ENCODE measurements around the gene SEZ6. TPM values are rescaled to one million over a fixed set of nuclear protein-coding genes. Genes with fewer than 3 reads are reported as not detected.

SEZ6 gene
- total and polyA plus RNA-seq, 10 of the 15 experiments (the other 5 are each of a cell fraction or from before 2014, with no cell fraction given) = 0.05 to 0.87 (median 0.17) TPM; not detected in 4

GRCh38 chr17:29031488-29031887, 25.7 kb upstream of the SEZ6 start:
- no peak overlapping the region for H3K4me2 ChIP-seq (ENCODE audit: control insufficient read depth, insufficient read depth)
- H3K36me3 ChIP-seq (ENCODE audit: control insufficient read depth in 2 of 2, insufficient read depth in 2 of 2, low read length in 1 of 2) = no peaks in the 10 kb centered on the region
- in situ Hi-C loops (cut with MboI) (no loop called here), intact Hi-C loops (cut with micrococcal nuclease; ENCODE audit: unreplicated experiment) (no loop called here)
- FAIRE-seq (no peak), DNase-seq (ENCODE audit: low read depth, low spot score) (no peak), ATAC-seq (no peak)
- RAD21 ChIA-PET (ENCODE audit: unreplicated experiment) = no interaction called here
- BruUV-seq (replicated peaks) = no TSS peak
- no peak overlapping the region for H2AFZ ChIP-seq (ENCODE audit: control insufficient read depth, low read depth, low read length)
- no peaks in the 10 kb centered on the region for H4K20me1 ChIP-seq (ENCODE audit: control insufficient read depth, insufficient read depth)
- 37% methylated on average over 5 of the region's 5 CpGs for WGBS (ENCODE audit: insufficient coverage, insufficient replicate concordance, low lambda C conversion rate, missing lambda C conversion rate)
- no peak overlapping the region for H3K9ac ChIP-seq (ENCODE audit: control insufficient read depth, insufficient read depth, low read length)
- H3K27ac ChIP-seq (ENCODE audit: control insufficient read depth, insufficient read depth) = no peak overlapping the region
- peaks cover 0 to 1% of the 10 kb centered on the region in 2 experiments; a peak in 1 of 4 replicates for H3K27me3 ChIP-seq (replicated peaks in 1 of 2; ENCODE audit: control insufficient read depth in 2 of 2, insufficient read depth in 2 of 2, low read length in 1 of 2)
- peaks cover 6% of the 10 kb centered on the region; the same call in 2 of the 3 replicates for H3K9me3 ChIP-seq (replicated peaks; ENCODE audit: control insufficient read depth, insufficient read depth, low read length)
- SMC1A ChIA-PET (ENCODE audit: uncharacterized antibody, unreplicated experiment) = interaction anchor here (0.7 kb wide), 1 partner anchor 85 kb away, joined by 3 read pairs; no protein-coding TSS in a partner anchor
- CTCF ChIA-PET = no interaction called here
- POLR2A ChIA-PET = no interaction called here
- H3K4me3 ChIP-seq = no peak overlapping the region
- no peaks in the 10 kb centered on the region for H3K4me1 ChIP-seq (ENCODE audit: control insufficient read depth, insufficient read depth, low read length)
- no peaks in the 10 kb centered on the region for H3K79me2 ChIP-seq (ENCODE audit: control insufficient read depth, insufficient read depth, low read length)
- TF ChIP-seq NBN (IDR thresholded peaks at IDR 0.05) (no peak), MAX (IDR thresholded peaks at IDR 0.05; ENCODE audit: low read depth, low read length) (no peak), ZBTB40 (IDR thresholded peaks at IDR 0.05; ENCODE audit: borderline replicate concordance) (no peak), FOXM1 (IDR thresholded peaks at IDR 0.05; ENCODE audit: low read depth, low read length) (no peak), TAF1 (IDR thresholded peaks at IDR 0.05; ENCODE audit: borderline replicate concordance, low read depth, low read length) (no peak), ASH2L (IDR thresholded peaks at IDR 0.05; ENCODE audit: borderline replicate concordance, low read depth) (no peak), IRF5 (IDR thresholded peaks at IDR 0.05; ENCODE audit: borderline replicate concordance) (no peak), NKRF (conservative IDR thresholded peaks at IDR 0.05) (no peak), SKIL (IDR thresholded peaks at IDR 0.05; ENCODE audit: low read depth, poor library complexity, severe bottlenecking) (no peak), POLR2AphosphoS2 (IDR thresholded peaks at IDR 0.05; ENCODE audit: low read depth, low read length) (no peak), FOXK2 (IDR thresholded peaks at IDR 0.05) (no peak), ATF3 (IDR thresholded peaks at IDR 0.05; ENCODE audit: borderline replicate concordance, extremely low read depth, low read depth, low read length) (no peak)

Data from GM12878 (cell line).